ENCODE measurements around the gene STK4. TPM values are rescaled to one million over a fixed set of nuclear protein-coding genes. Genes with fewer than 3 reads are reported as not detected.

STK4 gene
- total RNA-seq, 1 experiment from 2014 or later: 41.2 TPM

GRCh38 chr20:44958276-44958675 is 8.0 kb upstream of the STK4 start (continued):
- TF ChIP-seq IRF1 (CRISPR knock-in tag; IDR thresholded peaks at IDR 0.05): no peak

GRCh38 chr20:44959082-44959637 is 7.2 kb upstream of the STK4 start:
- DNase-seq (ENCODE audit: low spot score) (no peak), ATAC-seq (no peak)
- TF ChIP-seq GRHL2 (CRISPR knock-in tag; IDR thresholded peaks at IDR 0.05; ENCODE audit: insufficient replicate concordance, severe bottlenecking) (no peak), AR (CRISPR knock-in tag; IDR thresholded peaks at IDR 0.05) (no peak), E2F5 (CRISPR knock-in tag; IDR thresholded peaks at IDR 0.05) (no peak), TP53 (CRISPR knock-in tag; IDR thresholded peaks at IDR 0.05) (no peak), TEAD1 (CRISPR knock-in tag; IDR thresholded peaks at IDR 0.05) (no peak), ZMAT4 (CRISPR knock-in tag; IDR thresholded peaks at IDR 0.05) (no peak), IRF1 (CRISPR knock-in tag; IDR thresholded peaks at IDR 0.05) (no peak), RELA (CRISPR knock-in tag; IDR thresholded peaks at IDR 0.05; ENCODE audit: borderline replicate concordance) (no peak), ATF6 (CRISPR knock-in tag; IDR thresholded peaks at IDR 0.05) (no peak), ARID4B (CRISPR knock-in tag; IDR thresholded peaks at IDR 0.05; ENCODE audit: borderline replicate concordance) (no peak), CTCF (IDR thresholded peaks at IDR 0.05) (no peak), TCF7 (CRISPR knock-in tag; IDR thresholded peaks at IDR 0.05; ENCODE audit: low read depth) (no peak), SMAD4 (CRISPR knock-in tag; IDR thresholded peaks at IDR 0.05) (no peak), ETV6 (CRISPR knock-in tag; IDR thresholded peaks at IDR 0.05) (no peak), JAZF1 (CRISPR knock-in tag; IDR thresholded peaks at IDR 0.05) (no peak), FOXJ3 (CRISPR knock-in tag; IDR thresholded peaks at IDR 0.05; ENCODE audit: borderline replicate concordance) (no peak), MLX (CRISPR knock-in tag; IDR thresholded peaks at IDR 0.05) (no peak)
- peaks cover 26% of the 10 kb centered on the region for H3K36me3 Mint-ChIP-seq
- H3K4me3 Mint-ChIP-seq: peak overlapping the region; percentile 96
- ChIA-PET CTCF (interaction anchor here (0.7 to 2.7 kb wide), 8 partner anchors 52 to 335 kb away, joined by 4 to 7 read pairs (median 6); partner anchors contain the start of gene YWHAB), POLR2A (interaction anchor here (1.5 kb wide), 2 partner anchors 50 to 74 kb away, joined by 6 to 8 read pairs; partner anchors contain the start of genes PABPC1L and YWHAB)
- H3K27me3 Mint-ChIP-seq (ENCODE audit: low read depth): peaks cover 38% of the 10 kb centered on the region
- peaks cover 35% of the 10 kb centered on the region for H3K4me1 Mint-ChIP-seq
- peak overlapping the region; percentile 91; the same call in 1 of the 2 replicates for H3K27ac Mint-ChIP-seq
- no peaks in the 10 kb centered on the region for H3K9me3 Mint-ChIP-seq
